ENCODE results near the gene GSN. TPM values are rescaled to one million over a fixed set of nuclear protein-coding genes. Genes with fewer than 3 reads are reported as not detected.

Gene GSN
- total and polyA plus RNA-seq, 2 of the 8 experiments (the other 6 are each of a cell fraction or from before 2014, with no cell fraction given) = 52.3 to 94.5 TPM

DNA sequence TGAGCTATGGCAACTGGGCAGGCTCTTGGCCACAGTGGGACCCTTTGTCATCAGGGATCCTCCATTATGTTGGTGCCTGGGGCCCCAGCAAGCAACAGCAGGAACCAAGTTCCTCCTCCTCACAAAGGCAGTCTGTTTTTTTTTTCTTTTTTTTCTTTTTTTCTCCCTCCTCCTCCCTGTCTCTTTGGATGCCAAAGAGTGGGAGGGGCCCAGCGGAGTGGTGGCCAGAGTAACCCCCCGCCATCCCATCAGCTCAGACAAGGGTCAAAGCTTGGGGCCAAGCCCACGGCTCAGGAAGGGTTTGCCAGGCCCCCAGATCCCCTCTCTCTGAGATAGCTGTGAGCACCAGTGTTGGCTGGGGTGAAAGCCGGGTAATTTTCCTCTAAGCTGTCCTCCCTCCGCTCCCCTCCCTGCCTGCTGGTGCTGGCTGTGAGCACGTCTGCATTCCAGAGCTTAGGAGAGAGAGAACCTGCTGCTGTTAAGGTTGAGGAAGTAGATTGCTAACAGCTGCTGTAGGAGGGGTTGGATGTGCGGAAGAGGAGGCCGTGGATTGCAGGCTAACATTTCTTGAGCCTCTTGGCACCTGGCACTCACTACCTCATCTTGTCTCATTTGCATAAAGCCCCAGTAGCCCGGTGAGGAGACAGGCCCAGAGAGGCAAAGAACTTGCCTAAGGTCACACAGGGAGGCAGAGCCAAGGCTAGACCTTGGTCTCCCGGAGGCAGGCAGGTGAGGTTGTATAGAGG lies 21.2 kb downstream of the GSN start:
- H3K4ac ChIP-seq (replicated peaks; ENCODE audit: insufficient read length, low read depth, low read length) = no peak overlapping the region
- no peak for FAIRE-seq
- H3K9me3 ChIP-seq (ENCODE audit: insufficient read depth in 2 of 2, low read depth in 1 of 2, low read length in 1 of 2) = no peaks in the 10 kb centered on the region
- 27% methylated on average over 10 of the region's 10 CpGs; no CpG with 5 or more reads in 1 of the 2 experiments for WGBS, 2 experiments (ENCODE audit: extremely low coverage in 1 of 2, insufficient coverage in 1 of 2, insufficient read length in 1 of 2, insufficient replicate concordance in 2 of 2, low coverage in 1 of 2, low lambda C conversion rate in 2 of 2, missing lambda C conversion rate in 1 of 2)
- no peaks in the 10 kb centered on the region for H3K36me3 ChIP-seq (ENCODE audit: control insufficient read depth in 2 of 4, insufficient read depth in 4 of 4, low read length in 3 of 4)
- CTCF ChIA-PET (ENCODE audit: partially characterized antibody) = interaction anchor here (0.6 to 4.0 kb wide), 11 partner anchors 9 to 1933 kb away, joined by 3 to 22 read pairs (median 5); no protein-coding TSS in a partner anchor
- H3K9ac ChIP-seq (replicated peaks in 1 of 4; ENCODE audit: extremely low read depth in 1 of 4, low read depth in 3 of 4, low read length in 3 of 4) = no peak overlapping the region
- no peaks in the 10 kb centered on the region; the same call in 1 of the 2 replicates for H3K79me1 ChIP-seq (ENCODE audit: low read depth, low read length)
- H4K20me1 ChIP-seq (replicated peaks in 1 of 2; ENCODE audit: control insufficient read depth in 1 of 2, insufficient read depth in 2 of 2, low read length in 2 of 2) = peaks cover 3 to 18% of the 10 kb centered on the region in 2 experiments
- no peak overlapping the region for H2BK15ac ChIP-seq (ENCODE audit: low read length)
- H2BK120ac ChIP-seq (replicated peaks; ENCODE audit: low read depth, low read length) = no peak overlapping the region
- peak overlapping the region in 3 of 4 experiments; percentile 8 to 30 (median 23); a peak in 5 of 8 replicates for H3K4me3 ChIP-seq (ENCODE audit: extremely low read depth in 1 of 4, insufficient read depth in 2 of 4, low read depth in 3 of 4, low read length in 4 of 4)
- no peak overlapping the region for H2BK5ac ChIP-seq (ENCODE audit: low read depth, low read length)
- no peaks in the 10 kb centered on the region for H3K79me2 ChIP-seq (ENCODE audit: control insufficient read depth in 1 of 2, insufficient read depth in 2 of 2, low read length in 2 of 2)
- H2AK5ac ChIP-seq (ENCODE audit: low read depth, low read length) = no peak overlapping the region; the same call in 1 of the 2 replicates
- H3K27ac ChIP-seq (ENCODE audit: low read depth, low read length) = no peak overlapping the region
- H3K4me1 ChIP-seq (replicated peaks in 1 of 4; ENCODE audit: control insufficient read depth in 3 of 4, insufficient read depth in 4 of 4, low read length in 3 of 4) = peaks cover 26 to 42% (median 30%) of the 10 kb centered on the region in 4 experiments
- H3K23ac ChIP-seq (ENCODE audit: insufficient read length) = no peak overlapping the region
- DNase-seq (ENCODE audit: low read depth in 1 of 2, low spot score in 2 of 2) = peak in 1 of 2 experiments; percentile 67
- H3K23me2 ChIP-seq (ENCODE audit: low read depth, low read length) = no peaks in the 10 kb centered on the region; the same call in 1 of the 2 replicates
- H4K8ac ChIP-seq (ENCODE audit: extremely low read depth, insufficient read depth, low read length) = no peak overlapping the region
- H2AFZ ChIP-seq (ENCODE audit: low read length) = no peak overlapping the region
- H4K91ac ChIP-seq (replicated peaks; ENCODE audit: insufficient read length, low read length) = peak overlapping the region; percentile 49
- peak overlapping the region; percentile 52 to 61 for H3K4me2 ChIP-seq (ENCODE audit: insufficient read depth in 1 of 2, low read depth in 2 of 2, low read length in 2 of 2)
- no peak overlapping the region for H3K56ac ChIP-seq (replicated peaks; ENCODE audit: insufficient read length, low read depth, low read length)
- 0 out of 2 replicates have a peak overlapping the region, but pooled peaks have one; percentile 30 for H2BK12ac ChIP-seq (ENCODE audit: low read depth, low read length)
- H3K27me3 ChIP-seq (replicated peaks in 1 of 4; ENCODE audit: control insufficient read depth in 3 of 4, extremely low read depth in 1 of 4, insufficient read depth in 3 of 4, low read length in 3 of 4) = peaks cover 7 to 38% (median 35%) of the 10 kb centered on the region in 4 experiments
- peak overlapping the region; percentile 55; the same call in 1 of the 2 replicates for H3K18ac ChIP-seq (ENCODE audit: extremely low read depth, low read length)
- POLR2A ChIA-PET (ENCODE audit: partially characterized antibody) = interaction anchor here (1.7 kb wide), 1 partner anchor 22 kb away, joined by 7 read pairs; the partner anchor contains the start of gene GSN
- no peak overlapping the region for H2BK20ac ChIP-seq (ENCODE audit: low read length)
- H3K14ac ChIP-seq (ENCODE audit: insufficient read length) = no peak overlapping the region
- no peak overlapping the region for H4K5ac ChIP-seq (ENCODE audit: insufficient read length, low read depth, low read length)
- no peak for TF ChIP-seq EP300 (IDR thresholded peaks at IDR 0.05; ENCODE audit: borderline replicate concordance in 1 of 2, low read depth in 2 of 2, low read length in 2 of 2)
- no peak for TF ChIP-seq CREB1 (IDR thresholded peaks at IDR 0.05)
- TF ChIP-seq EZH2 (IDR thresholded peaks at IDR 0.05; ENCODE audit: low read depth, low read length, severe bottlenecking) = no peak
- TF ChIP-seq CBX8 (IDR thresholded peaks at IDR 0.05; ENCODE audit: borderline replicate concordance, low read depth, low read length) = no peak
- 0 out of 2 replicates have a peak, but pooled peaks have one; percentile 41 for TF ChIP-seq SP1 (IDR thresholded peaks at IDR 0.05; ENCODE audit: low read depth, low read length)
- no peak for TF ChIP-seq RXRA (IDR thresholded peaks at IDR 0.05; ENCODE audit: insufficient read depth, low read depth, low read length)
- TF ChIP-seq, protein P1, sequence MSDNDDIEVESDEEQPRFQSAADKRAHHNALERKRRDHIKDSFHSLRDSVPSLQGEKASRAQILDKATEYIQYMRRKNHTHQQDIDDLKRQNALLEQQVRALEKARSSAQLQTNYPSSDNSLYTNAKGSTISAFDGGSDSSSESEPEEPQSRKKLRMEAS (IDR thresholded peaks at IDR 0.05) = no peak
- 0 out of 4 replicates have a peak, but pooled peaks of 1 of the 2 experiments have one; percentile 69 for TF ChIP-seq HDAC2 (IDR thresholded peaks at IDR 0.05; ENCODE audit: borderline replicate concordance in 1 of 2, low read depth in 2 of 2, low read length in 2 of 2)
- TF ChIP-seq TEAD4 (IDR thresholded peaks at IDR 0.05; ENCODE audit: low read depth, low read length) = peak; percentile 92
- TF ChIP-seq RBBP5 (IDR thresholded peaks at IDR 0.05; ENCODE audit: borderline replicate concordance, low read depth, low read length) = no peak; the same call in 1 of the 2 replicates
- TF ChIP-seq TCF12 (IDR thresholded peaks at IDR 0.05; ENCODE audit: low read depth, low read length) = peak; percentile 94

Data from H1 (cell line).